Measurements from ENCODE around the gene RMND1. TPM values are rescaled to one million over a fixed set of nuclear protein-coding genes. Genes with fewer than 3 reads are reported as not detected.

The RMND1 gene
- polyA plus RNA-seq, 3 donors, result 5.7 to 6.7 (median 6.6) TPM

DNA sequence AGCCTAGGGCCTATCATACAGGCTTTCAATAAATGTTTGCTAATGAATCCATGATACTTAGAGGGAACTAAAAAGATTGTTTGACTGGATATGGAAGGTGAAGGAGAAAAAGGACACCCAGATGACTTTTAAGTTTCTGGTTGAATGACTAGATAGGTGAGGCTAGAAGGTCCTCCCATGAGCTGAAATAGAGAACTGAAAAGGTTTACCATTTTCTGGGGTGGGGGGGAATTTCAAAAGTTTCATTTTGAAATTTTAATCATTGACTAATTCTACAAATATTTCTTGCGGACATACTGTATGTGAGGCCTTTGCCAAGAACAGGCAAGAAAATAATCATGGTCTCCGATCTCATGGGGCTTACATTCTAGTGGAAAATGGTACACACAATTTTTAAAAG is 42.7 kb downstream of the RMND1 start:
- Histone ChIP-seq H4K20me1 (ENCODE audit: insufficient read depth, low read length) (peaks cover 39% of the 10 kb centered on the region), H3K27me3 (ENCODE audit: control insufficient read depth in 2 of 2, insufficient read depth in 2 of 2, low read length in 2 of 2) (no peaks in the 10 kb centered on the region), H2AFZ (ENCODE audit: insufficient read depth, low read depth, low read length, poor library complexity, severe bottlenecking) (no peak overlapping the region), H3K79me2 (ENCODE audit: insufficient read depth, low read length) (peaks cover 10% of the 10 kb centered on the region), H3K4me1 (ENCODE audit: control insufficient read depth in 1 of 2, insufficient read depth in 2 of 2, low read length in 2 of 2) (peaks cover 7 to 10% of the 10 kb centered on the region in 2 donors), H3K9me3 (replicated peaks in 1 of 2; ENCODE audit: control insufficient read depth in 1 of 2, insufficient read depth in 1 of 2, low read length in 2 of 2) (no peaks in the 10 kb centered on the region), H3K4me3 (replicated peaks in 1 of 3; ENCODE audit: low read depth in 2 of 3, low read length in 3 of 3) (no peak overlapping the region), H3K27ac (ENCODE audit: low read depth in 1 of 2, low read length in 2 of 2) (peak overlapping the region in 1 of 2 donors; percentile 22), H3K9ac (ENCODE audit: insufficient read depth, low read length, poor library complexity, severe bottlenecking) (no peak overlapping the region), H3K36me3 (replicated peaks in 1 of 2; ENCODE audit: control insufficient read depth in 1 of 2, insufficient read depth in 2 of 2, low read length in 2 of 2) (peaks cover 11 to 64% of the 10 kb centered on the region in 2 donors), H3K4me2 (replicated peaks; ENCODE audit: extremely low read depth, low read length, poor library complexity, severe bottlenecking) (no peak overlapping the region)
- H3K27me3 Mint-ChIP-seq (ENCODE audit: low read depth in 3 of 3), result peaks cover 0 to 2% (median 0%) of the 10 kb centered on the region in 3 donors
- H3K27ac Mint-ChIP-seq, result peak overlapping the region in 3 of 7 donors; percentile 1 to 47 (median 25)
- no peak overlapping the region for H3K4me3 Mint-ChIP-seq
- intact Hi-C loops (cut with micrococcal nuclease), result no loop called here
- H3K36me3 Mint-ChIP-seq, result peaks cover 38 to 66% of the 10 kb centered on the region in 2 donors
- 100% methylated on average over 1 of the region's 2 CpGs for WGBS (ENCODE audit: insufficient coverage)
- DNase-seq, result no peak
- H3K9me3 Mint-ChIP-seq, result peaks cover 0 to 4% (median 2%) of the 10 kb centered on the region in 7 donors
- peaks cover 13% of the 10 kb centered on the region for H3K4me1 Mint-ChIP-seq
- TF ChIP-seq, protein P1, sequence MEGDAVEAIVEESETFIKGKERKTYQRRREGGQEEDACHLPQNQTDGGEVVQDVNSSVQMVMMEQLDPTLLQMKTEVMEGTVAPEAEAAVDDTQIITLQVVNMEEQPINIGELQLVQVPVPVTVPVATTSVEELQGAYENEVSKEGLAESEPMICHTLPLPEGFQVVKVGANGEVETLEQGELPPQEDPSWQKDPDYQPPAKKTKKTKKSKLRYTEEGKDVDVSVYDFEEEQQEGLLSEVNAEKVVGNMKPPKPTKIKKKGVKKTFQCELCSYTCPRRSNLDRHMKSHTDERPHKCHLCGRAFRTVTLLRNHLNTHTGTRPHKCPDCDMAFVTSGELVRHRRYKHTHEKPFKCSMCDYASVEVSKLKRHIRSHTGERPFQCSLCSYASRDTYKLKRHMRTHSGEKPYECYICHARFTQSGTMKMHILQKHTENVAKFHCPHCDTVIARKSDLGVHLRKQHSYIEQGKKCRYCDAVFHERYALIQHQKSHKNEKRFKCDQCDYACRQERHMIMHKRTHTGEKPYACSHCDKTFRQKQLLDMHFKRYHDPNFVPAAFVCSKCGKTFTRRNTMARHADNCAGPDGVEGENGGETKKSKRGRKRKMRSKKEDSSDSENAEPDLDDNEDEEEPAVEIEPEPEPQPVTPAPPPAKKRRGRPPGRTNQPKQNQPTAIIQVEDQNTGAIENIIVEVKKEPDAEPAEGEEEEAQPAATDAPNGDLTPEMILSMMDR (IDR thresholded peaks at IDR 0.05), result no peak

DNA sequence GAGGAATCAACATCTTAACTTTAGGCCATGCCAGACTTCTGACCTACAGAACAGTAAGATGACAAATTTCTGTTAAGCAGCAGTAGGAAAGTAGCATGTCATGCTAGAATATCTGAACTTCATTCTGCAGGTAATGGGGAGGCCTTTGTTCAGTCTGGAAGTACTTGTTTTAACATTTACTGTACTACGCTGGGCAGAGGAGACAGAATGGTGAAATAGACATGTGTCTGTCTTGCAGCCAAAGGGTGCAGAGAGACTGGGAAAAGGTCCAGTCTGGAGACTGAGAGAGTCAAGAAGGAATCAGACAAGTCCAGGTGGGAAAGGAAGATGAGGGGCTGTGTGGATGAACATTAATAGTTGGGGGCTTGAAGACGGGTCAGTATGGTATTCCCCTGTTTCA is 43.1 kb downstream of the RMND1 start:
- H3K36me3 ChIP-seq (replicated peaks in 1 of 2; ENCODE audit: control insufficient read depth in 1 of 2, insufficient read depth in 2 of 2, low read length in 2 of 2), result peaks cover 12 to 64% of the 10 kb centered on the region in 2 donors
- H3K27me3 Mint-ChIP-seq (ENCODE audit: low read depth in 3 of 3), result peaks cover 0 to 2% (median 0%) of the 10 kb centered on the region in 3 donors
- peaks cover 0 to 3% (median 0%) of the 10 kb centered on the region in 7 donors for H3K9me3 Mint-ChIP-seq
- no peak overlapping the region for H2AFZ ChIP-seq (ENCODE audit: insufficient read depth, low read depth, low read length, poor library complexity, severe bottlenecking)
- H3K4me3 Mint-ChIP-seq, result no peak overlapping the region
- H3K27me3 ChIP-seq (ENCODE audit: control insufficient read depth in 2 of 2, insufficient read depth in 2 of 2, low read length in 2 of 2), result no peaks in the 10 kb centered on the region
- H3K27ac Mint-ChIP-seq, result peak overlapping the region in 3 of 7 donors; percentile 1 to 47 (median 25)
- H3K9ac ChIP-seq (ENCODE audit: insufficient read depth, low read length, poor library complexity, severe bottlenecking), result no peak overlapping the region
- no peaks in the 10 kb centered on the region for H3K9me3 ChIP-seq (replicated peaks in 1 of 2; ENCODE audit: control insufficient read depth in 1 of 2, insufficient read depth in 1 of 2, low read length in 2 of 2)
- H3K4me2 ChIP-seq (replicated peaks; ENCODE audit: extremely low read depth, low read length, poor library complexity, severe bottlenecking), result no peak overlapping the region
- intact Hi-C loops (cut with micrococcal nuclease), result no loop called here
- peaks cover 7 to 10% of the 10 kb centered on the region in 2 donors for H3K4me1 ChIP-seq (ENCODE audit: control insufficient read depth in 1 of 2, insufficient read depth in 2 of 2, low read length in 2 of 2)
- no peak for DNase-seq
- H3K4me1 Mint-ChIP-seq, result peaks cover 13% of the 10 kb centered on the region
- peak overlapping the region in 1 of 2 donors; percentile 22 for H3K27ac ChIP-seq (ENCODE audit: low read depth in 1 of 2, low read length in 2 of 2)
- H3K4me3 ChIP-seq (replicated peaks in 1 of 3; ENCODE audit: low read depth in 2 of 3, low read length in 3 of 3), result no peak overlapping the region
- TF ChIP-seq, protein P1 (IDR thresholded peaks at IDR 0.05), result no peak
- peaks cover 43% of the 10 kb centered on the region for H4K20me1 ChIP-seq (ENCODE audit: insufficient read depth, low read length)
- H3K36me3 Mint-ChIP-seq, result peaks cover 37 to 67% of the 10 kb centered on the region in 2 donors
- H3K79me2 ChIP-seq (ENCODE audit: insufficient read depth, low read length), result peaks cover 12% of the 10 kb centered on the region
- WGBS (ENCODE audit: insufficient coverage), result 90% methylated on average over 1 of the region's 2 CpGs
